ENCODE data around the gene GOSR1.
"Not testable (repeated sequence)": the region's sequence is repeated elsewhere in the genome, so short reads cannot be mapped to it uniquely, and the experiment has no call there.

GOSR1 gene

GRCh38 chr17:30550512-30551273, 73.5 kb downstream of the GOSR1 start (continued):
- TF ChIP-seq INSM2 (tag by site-specific recombination; IDR thresholded peaks at IDR 0.05), result no peak
- TF ChIP-seq ZNF76 (tag by site-specific recombination; IDR thresholded peaks at IDR 0.05; ENCODE audit: borderline replicate concordance, low read depth), result no peak
- TF ChIP-seq ZFHX2 (tag by site-specific recombination; conservative IDR thresholded peaks at IDR 0.05), result peak; percentile 81
- TF ChIP-seq ATF2 (tag by site-specific recombination; IDR thresholded peaks at IDR 0.05; ENCODE audit: low read depth), result no peak
- TF ChIP-seq ZNF2 (tag by site-specific recombination; IDR thresholded peaks at IDR 0.05), result no peak
- TF ChIP-seq ZNF114 (tag by site-specific recombination; IDR thresholded peaks at IDR 0.05), result no peak
- no peak for TF ChIP-seq ZNF561 (tag by site-specific recombination; IDR thresholded peaks at IDR 0.05; ENCODE audit: borderline replicate concordance)
- TF ChIP-seq ZNF248 (tag by site-specific recombination; IDR thresholded peaks at IDR 0.05), result no peak
- no peak for TF ChIP-seq ZNF26 (tag by site-specific recombination; IDR thresholded peaks at IDR 0.05)
- no peak for TF ChIP-seq ZNF423 (tag by site-specific recombination; IDR thresholded peaks at IDR 0.05)
- no peak for TF ChIP-seq GLI4 (tag by site-specific recombination; IDR thresholded peaks at IDR 0.05)
- TF ChIP-seq ZBTB20 (tag by site-specific recombination; IDR thresholded peaks at IDR 0.05), result no peak
- TF ChIP-seq BCL11B (tag by site-specific recombination; IDR thresholded peaks at IDR 0.05; ENCODE audit: low read depth), result no peak
- TF ChIP-seq EGR2 (tag by site-specific recombination; IDR thresholded peaks at IDR 0.05; ENCODE audit: low read depth), result peak; percentile 75

GRCh38 chr17:30551274-30551995, 74.2 kb downstream of the GOSR1 start:
- H3K4me3 ChIP-seq (ENCODE audit: low read depth, low read length); POLR2A ChIA-PET; H3K9me3 ChIP-seq (ENCODE audit: control insufficient read depth, insufficient read depth, low read depth, low read length); H3K27ac ChIP-seq (ENCODE audit: extremely low read depth, low read depth, low read length); H3K36me3 ChIP-seq (ENCODE audit: control insufficient read depth in 2 of 2, insufficient read depth in 1 of 2, low read length in 2 of 2); H3K4me1 ChIP-seq (ENCODE audit: control insufficient read depth, insufficient read depth, low read length): not testable (repeated sequence)
- CTCF ChIA-PET, result interaction anchor here (1.2 kb wide), 1 partner anchor 447 kb away, joined by 3 read pairs; no protein-coding TSS in a partner anchor
- 0 out of 2 replicates have a peak, but pooled peaks have one; percentile 17 for TF ChIP-seq ZNF335 (tag by site-specific recombination; conservative IDR thresholded peaks at IDR 0.05)

- no peak overlapping the region for H3K4me3 ChIP-seq (ENCODE audit: low read depth, low read length)
- no peak overlapping the region for H3K27ac ChIP-seq (ENCODE audit: extremely low read depth, low read depth, low read length)
- 0 out of 2 replicates have a peak, but pooled peaks cover 3% of the 10 kb centered on the region for H3K4me1 ChIP-seq (ENCODE audit: control insufficient read depth, insufficient read depth, low read length)
- H3K9me3 ChIP-seq (ENCODE audit: control insufficient read depth, insufficient read depth, low read depth, low read length), result no peaks in the 10 kb centered on the region
- ChIA-PET POLR2A (no interaction called here), CTCF (interaction anchor here (1.2 kb wide), 1 partner anchor 447 kb away, joined by 3 read pairs; no protein-coding TSS in a partner anchor)
- H3K36me3 ChIP-seq (ENCODE audit: control insufficient read depth in 2 of 2, insufficient read depth in 1 of 2, low read length in 2 of 2), result no peaks in the 10 kb centered on the region
- no peak for TF ChIP-seq ZNF211 (tag by site-specific recombination; IDR thresholded peaks at IDR 0.05; ENCODE audit: low read depth)
- TF ChIP-seq PRDM1 (tag by site-specific recombination; IDR thresholded peaks at IDR 0.05), result no peak
- TF ChIP-seq ZNF140 (tag by site-specific recombination; IDR thresholded peaks at IDR 0.05), result no peak
- TF ChIP-seq ZNF518A (tag by site-specific recombination; conservative IDR thresholded peaks at IDR 0.05; ENCODE audit: low read depth), result no peak
- TF ChIP-seq ZBTB21 (tag by site-specific recombination; IDR thresholded peaks at IDR 0.05), result no peak
These were observed 74.8 kb downstream of the GOSR1 start for GRCh38 chr17:30551996-30552339.

Data from HEK293 (cell line).